CD4-positive, alpha-beta T cell treated with Interferon alpha-2 for 1 hour (primary cell): Measurements from ENCODE around the gene PDGFC.

Source experiments
- DNase-seq, 2 donors: peaks; one replicate each; pipeline ENCODE4 v3.0.0-alpha.2; 2020 to 2022

The PDGFC gene

DNA sequence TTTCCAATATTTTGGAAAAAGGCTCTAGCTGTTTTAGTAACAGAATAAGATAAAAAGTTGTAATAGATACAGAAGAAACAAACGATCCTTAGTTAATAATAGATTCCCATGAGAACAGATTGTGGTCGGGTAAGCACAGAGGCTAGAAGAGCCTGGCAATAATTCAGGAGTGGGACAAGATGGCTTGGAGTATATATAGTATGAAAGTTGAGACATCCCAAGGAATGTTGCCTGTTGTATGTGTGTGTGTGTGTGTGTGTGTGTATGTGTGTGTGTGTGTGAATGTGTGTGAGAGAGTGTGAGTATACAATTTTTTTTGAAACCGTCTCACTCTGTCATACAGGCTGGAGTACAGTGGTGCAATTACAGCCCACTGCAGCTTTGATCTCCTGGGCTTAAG, 150.7 kb downstream of the PDGFC start:
- DNase-seq = no peak

DNA sequence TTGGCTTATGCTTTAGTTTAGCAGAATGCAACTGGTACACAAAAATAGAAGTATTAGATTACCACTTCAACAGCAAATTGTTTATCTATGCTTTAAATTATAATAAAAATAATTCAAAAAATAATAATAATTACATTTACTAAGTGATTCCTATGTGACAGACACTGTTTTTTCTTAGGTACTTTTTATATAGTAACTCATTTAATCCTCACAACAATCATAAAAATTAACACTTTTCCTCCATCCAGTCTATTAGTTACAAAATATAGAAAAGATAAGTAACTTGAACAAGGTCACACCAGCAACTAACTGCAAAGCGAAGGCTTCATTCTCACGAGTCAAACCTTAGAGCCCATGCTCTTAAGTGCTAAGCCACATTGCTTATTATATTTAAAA, 155.2 kb downstream of the PDGFC start:
- DNase-seq = no peak

- no peak for DNase-seq
Observed at GRCh38 chr4:156815717-156816359, 155.8 kb downstream of the PDGFC start.

GRCh38 chr4:156811963-156812362, 159.6 kb downstream of the PDGFC start:
- DNase-seq = no peak

GRCh38 chr4:156811286-156811685, 160.3 kb downstream of the PDGFC start:
- no peak for DNase-seq

GRCh38 chr4:156805696-156806095, 165.9 kb downstream of the PDGFC start:
- DNase-seq = no peak

GRCh38 chr4:156803056-156803455, 168.5 kb downstream of the PDGFC start:
- no peak for DNase-seq

DNA sequence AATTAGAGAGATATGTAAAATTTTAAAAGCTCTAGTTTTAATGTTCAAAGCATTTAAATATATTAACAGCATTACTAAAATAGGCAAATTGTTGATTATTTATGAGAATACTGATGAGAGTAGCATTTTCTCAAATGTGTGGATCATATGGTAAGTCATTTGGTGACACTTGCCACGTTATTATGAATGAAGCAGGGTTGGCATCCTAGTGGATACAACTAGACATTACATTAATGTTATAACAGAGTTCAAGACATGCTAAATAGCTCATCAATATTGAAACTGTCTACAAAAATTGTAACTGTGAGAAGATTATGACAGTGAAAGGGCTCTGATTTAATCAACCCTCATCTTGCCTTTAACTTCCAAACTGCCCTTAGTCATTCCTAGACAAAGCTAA, 171.1 kb downstream of the PDGFC start:
- no peak for DNase-seq

DNA sequence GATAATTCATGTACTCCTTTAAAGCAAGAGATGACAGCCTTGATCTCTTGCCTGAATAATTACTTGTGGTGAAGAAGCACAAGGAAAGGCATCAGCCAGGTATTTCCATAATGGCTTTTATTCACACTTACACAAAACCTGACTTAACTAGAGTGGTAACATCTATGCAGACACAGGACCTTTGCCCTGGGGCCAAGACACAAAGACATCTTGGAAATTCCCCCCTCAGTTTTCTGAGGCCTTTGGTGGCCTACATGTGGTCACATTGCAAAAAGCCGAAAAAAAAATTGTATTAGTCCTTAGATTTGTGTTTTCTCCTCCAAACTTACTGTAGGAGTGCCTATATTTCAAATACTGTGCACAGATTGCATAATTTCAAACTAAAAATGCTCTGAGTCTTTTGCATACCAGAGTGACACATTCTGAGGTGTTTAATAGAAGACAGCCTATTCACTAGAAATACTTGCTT, 172.4 kb downstream of the PDGFC start:
- DNase-seq = no peak

GRCh38 chr4:156798438-156798837, 173.2 kb downstream of the PDGFC start:
- DNase-seq = no peak

- DNase-seq = no peak
Observed at GRCh38 chr4:156797206-156797605, 174.4 kb downstream of the PDGFC start.

GRCh38 chr4:156795727-156796126, 175.9 kb downstream of the PDGFC start:
- DNase-seq = no peak

DNA sequence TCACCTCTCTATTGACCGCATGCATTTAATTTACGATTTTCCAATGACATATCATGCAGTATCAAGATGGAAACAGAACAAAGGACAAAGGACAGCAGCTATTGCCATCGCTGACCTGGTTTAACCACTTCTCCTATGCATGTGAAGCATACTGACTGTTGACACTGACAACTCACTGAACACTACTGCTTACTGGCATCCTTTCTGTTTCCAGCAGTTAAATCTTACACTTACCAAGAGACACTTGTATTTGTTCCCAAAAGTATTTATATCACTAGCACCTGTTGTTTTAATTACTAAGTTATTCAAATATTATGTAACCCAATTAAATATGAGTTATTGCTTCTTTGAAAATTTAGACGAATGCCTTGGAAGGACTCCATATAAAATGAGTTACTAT, 176.7 kb downstream of the PDGFC start:
- no peak for DNase-seq

- no peak for DNase-seq
Observed at GRCh38 chr4:156792462-156793085, 179.0 kb downstream of the PDGFC start.

DNA sequence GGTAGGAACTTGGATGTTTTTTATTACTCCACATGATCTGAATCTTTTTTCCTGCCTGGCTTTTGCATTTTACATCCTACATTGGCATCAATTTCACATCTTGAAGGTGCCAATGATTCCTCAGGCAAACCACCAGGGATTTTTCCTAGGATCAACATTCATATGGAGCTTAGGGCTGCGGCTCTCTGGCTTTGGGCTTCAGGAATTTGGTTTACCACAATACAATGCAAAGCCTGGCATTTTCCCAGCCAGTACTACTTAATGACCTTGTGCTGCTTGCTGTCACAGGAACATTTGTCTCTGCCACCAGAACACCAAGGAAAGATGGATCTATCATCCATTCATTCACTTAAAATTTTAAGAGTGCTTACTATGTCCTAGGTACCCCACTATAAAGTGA, 180.7 kb downstream of the PDGFC start:
- no peak for DNase-seq

DNA sequence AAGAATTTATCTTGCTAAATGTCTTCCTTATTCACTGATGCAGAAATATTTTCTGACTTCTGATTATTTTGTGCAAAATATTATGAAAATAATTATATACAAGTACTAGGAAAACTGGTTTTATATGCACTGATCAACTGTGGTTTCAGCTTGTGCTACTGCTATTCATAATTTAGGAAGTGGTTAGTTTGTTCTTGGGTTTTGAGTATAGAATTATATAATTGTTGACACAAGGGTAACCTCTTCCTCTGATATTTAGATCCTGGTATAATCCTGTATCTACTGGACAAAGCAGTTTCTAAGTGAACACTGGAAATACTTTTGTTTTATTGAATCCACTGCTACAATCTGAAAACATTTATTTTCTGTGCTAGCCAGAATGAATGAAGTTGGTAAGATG, 182.8 kb downstream of the PDGFC start:
- no peak for DNase-seq

DNA sequence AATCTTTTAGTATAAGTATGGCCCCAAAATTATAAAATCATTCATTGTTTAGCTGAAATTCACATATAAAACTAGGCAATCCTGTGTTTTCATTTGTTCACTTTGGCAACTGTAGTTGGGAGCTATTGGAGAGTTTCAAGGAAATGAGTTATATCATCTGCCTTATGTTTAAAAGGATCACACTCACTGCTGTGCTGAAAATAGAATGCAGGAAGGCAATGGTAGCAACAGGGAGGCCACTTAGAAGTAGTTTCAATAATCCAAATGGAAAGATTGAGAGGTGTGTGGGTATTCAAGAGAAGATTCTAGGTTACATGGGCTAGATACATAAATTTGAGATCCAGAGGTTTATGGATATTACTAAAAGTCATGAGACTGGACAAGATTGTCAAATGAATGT, 184.9 kb downstream of the PDGFC start:
- no peak for DNase-seq

- no peak for DNase-seq
Observed at GRCh38 chr4:156784970-156785369, 186.6 kb downstream of the PDGFC start.

GRCh38 chr4:156783966-156784365, 187.6 kb downstream of the PDGFC start:
- no peak for DNase-seq

- DNase-seq = no peak
Observed at GRCh38 chr4:156782491-156782890, 189.1 kb downstream of the PDGFC start.

DNA sequence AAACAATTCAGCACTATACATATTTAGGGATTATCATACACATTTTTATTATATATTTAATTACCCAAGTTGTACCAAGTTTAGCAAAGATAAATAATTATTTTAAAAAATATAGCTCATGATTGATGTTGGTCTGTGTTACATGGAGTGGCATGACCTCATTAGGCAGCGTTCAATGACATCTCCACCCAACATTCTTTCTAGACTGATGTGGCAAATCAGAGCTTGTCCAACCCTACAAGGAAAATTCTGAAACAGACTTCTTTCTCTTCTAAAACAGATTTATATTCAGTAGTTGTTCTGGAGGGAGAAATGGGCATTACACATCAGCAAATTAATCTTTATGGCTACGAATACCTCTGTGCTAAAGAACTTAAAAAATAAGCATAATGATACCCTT, 189.7 kb downstream of the PDGFC start:
- DNase-seq = no peak

DNA sequence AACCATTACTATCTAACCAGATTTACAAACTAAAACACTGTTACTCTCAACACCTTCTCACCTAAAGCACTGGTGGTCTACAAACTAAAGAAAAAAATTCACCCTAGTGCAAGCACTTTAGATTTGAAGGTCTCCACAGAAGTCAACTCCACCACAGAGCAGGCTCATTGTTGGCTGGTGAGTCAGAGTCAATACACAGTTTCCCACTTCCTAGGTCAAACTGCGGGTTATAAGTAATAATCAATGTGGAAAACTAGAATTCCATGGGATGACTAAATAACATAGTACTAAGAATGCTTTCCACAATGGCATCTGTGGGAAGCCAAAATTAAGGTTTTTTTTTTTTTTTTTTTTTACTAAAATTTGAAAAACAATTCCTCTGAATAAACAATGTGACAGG, 191.8 kb downstream of the PDGFC start:
- DNase-seq = no peak

- DNase-seq = no peak
Observed at GRCh38 chr4:156779042-156779441, 192.6 kb downstream of the PDGFC start.

GRCh38 chr4:156778606-156779005, 193.0 kb downstream of the PDGFC start:
- DNase-seq = no peak

- no peak for DNase-seq
Observed at GRCh38 chr4:156778093-156778492, 193.5 kb downstream of the PDGFC start.
